A673 (cell line): ENCODE data around the gene SDF2L1.

Experiments used
- EZH2 ChIP-seq: fragments of 200-600 bp; sonication (generic); IDR thresholded peaks from 2 replicates; pipeline ENCODE4 v1.6.1; 2017; ENCODE audit warnings: borderline replicate concordance, low read depth, mild to moderate bottlenecking, mixed read lengths, antibody characterized with exemption, low read length; ENCODE audit not compliant: poor library complexity, severe bottlenecking
- TF ChIP-seq, protein P1 (sequence below): fragments of 300-800, 200-600 bp; sonication (generic); conservative IDR thresholded peaks from 2 replicates; pipeline ENCODE4 v1.5.1; 2017; ENCODE audit warnings: low read depth, mild to moderate bottlenecking, antibody characterized with exemption, low read length, moderate library complexity, mixed read lengths

DNA sequence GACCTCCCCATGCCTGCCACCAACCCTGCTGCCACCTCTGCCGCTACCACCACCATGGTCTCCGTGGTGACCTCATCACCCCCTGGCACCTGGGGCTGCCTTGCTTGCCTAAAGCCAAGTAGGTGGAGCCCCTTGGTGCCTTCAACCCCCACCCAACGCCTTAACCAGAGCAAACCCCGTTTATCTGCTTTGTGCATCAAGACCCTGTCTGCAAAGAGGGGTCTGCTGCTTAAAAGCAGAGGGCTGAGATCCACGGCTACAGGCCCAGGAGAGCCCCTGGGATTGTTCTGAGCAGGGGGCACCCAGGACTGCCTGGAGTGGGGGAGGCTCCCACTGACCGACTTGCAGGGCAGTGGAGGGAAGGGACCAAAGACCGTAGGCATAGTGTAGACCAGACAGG is 18.8 kb downstream of the SDF2L1 start:
- TF ChIP-seq, protein P1, sequence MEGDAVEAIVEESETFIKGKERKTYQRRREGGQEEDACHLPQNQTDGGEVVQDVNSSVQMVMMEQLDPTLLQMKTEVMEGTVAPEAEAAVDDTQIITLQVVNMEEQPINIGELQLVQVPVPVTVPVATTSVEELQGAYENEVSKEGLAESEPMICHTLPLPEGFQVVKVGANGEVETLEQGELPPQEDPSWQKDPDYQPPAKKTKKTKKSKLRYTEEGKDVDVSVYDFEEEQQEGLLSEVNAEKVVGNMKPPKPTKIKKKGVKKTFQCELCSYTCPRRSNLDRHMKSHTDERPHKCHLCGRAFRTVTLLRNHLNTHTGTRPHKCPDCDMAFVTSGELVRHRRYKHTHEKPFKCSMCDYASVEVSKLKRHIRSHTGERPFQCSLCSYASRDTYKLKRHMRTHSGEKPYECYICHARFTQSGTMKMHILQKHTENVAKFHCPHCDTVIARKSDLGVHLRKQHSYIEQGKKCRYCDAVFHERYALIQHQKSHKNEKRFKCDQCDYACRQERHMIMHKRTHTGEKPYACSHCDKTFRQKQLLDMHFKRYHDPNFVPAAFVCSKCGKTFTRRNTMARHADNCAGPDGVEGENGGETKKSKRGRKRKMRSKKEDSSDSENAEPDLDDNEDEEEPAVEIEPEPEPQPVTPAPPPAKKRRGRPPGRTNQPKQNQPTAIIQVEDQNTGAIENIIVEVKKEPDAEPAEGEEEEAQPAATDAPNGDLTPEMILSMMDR = no peak
- no peak for TF ChIP-seq EZH2
